ENCODE measurements around the gene CES5A.
"Not testable (repeated sequence)": the region's sequence is repeated elsewhere in the genome, so short reads cannot be mapped to it uniquely, and the experiment has no call there.

Gene CES5A

GRCh38 chr16:55810451-55810961 is 64.7 kb downstream of the CES5A start:
- H3K9me3 ChIP-seq (ENCODE audit: control insufficient read depth, insufficient read depth, low read length) = no peaks in the 10 kb centered on the region
- no peaks in the 10 kb centered on the region for H3K4me1 ChIP-seq (ENCODE audit: insufficient read depth, low read length)
- no peak overlapping the region for H3K9ac ChIP-seq (ENCODE audit: low read depth, low read length)
- no peaks in the 10 kb centered on the region for H3K36me3 ChIP-seq (ENCODE audit: insufficient read depth, low read length)

- H3K4me1 ChIP-seq (ENCODE audit: insufficient read depth, low read length) = no peaks in the 10 kb centered on the region
- H3K36me3 ChIP-seq (ENCODE audit: insufficient read depth, low read length) = no peaks in the 10 kb centered on the region
- H3K9me3 ChIP-seq (ENCODE audit: control insufficient read depth, insufficient read depth, low read length) = no peaks in the 10 kb centered on the region
- no peak overlapping the region for H3K9ac ChIP-seq (ENCODE audit: low read depth, low read length)
Measured at GRCh38 chr16:55809851-55810250, 65.3 kb downstream of the CES5A start.

- H3K9ac ChIP-seq (ENCODE audit: low read depth, low read length) = no peak overlapping the region
- H3K9me3 ChIP-seq (ENCODE audit: control insufficient read depth, insufficient read depth, low read length) = no peaks in the 10 kb centered on the region
- no peaks in the 10 kb centered on the region for H3K36me3 ChIP-seq (ENCODE audit: insufficient read depth, low read length)
- no peaks in the 10 kb centered on the region for H3K4me1 ChIP-seq (ENCODE audit: insufficient read depth, low read length)
Measured at GRCh38 chr16:55809386-55809785, 65.8 kb downstream of the CES5A start.

- not testable (repeated sequence) for H3K36me3 ChIP-seq (ENCODE audit: insufficient read depth, low read length); H3K9ac ChIP-seq (ENCODE audit: low read depth, low read length); H3K9me3 ChIP-seq (ENCODE audit: control insufficient read depth, insufficient read depth, low read length); H3K4me1 ChIP-seq (ENCODE audit: insufficient read depth, low read length)
Measured at GRCh38 chr16:55808286-55808685, 66.9 kb downstream of the CES5A start.

- H3K9ac ChIP-seq (ENCODE audit: low read depth, low read length); H3K9me3 ChIP-seq (ENCODE audit: control insufficient read depth, insufficient read depth, low read length); H3K36me3 ChIP-seq (ENCODE audit: insufficient read depth, low read length); H3K4me1 ChIP-seq (ENCODE audit: insufficient read depth, low read length): not testable (repeated sequence)
Measured at GRCh38 chr16:55805104-55805503, 70.1 kb downstream of the CES5A start.

- not testable (repeated sequence) for H3K9me3 ChIP-seq (ENCODE audit: control insufficient read depth, insufficient read depth, low read length); H3K4me1 ChIP-seq (ENCODE audit: insufficient read depth, low read length); H3K36me3 ChIP-seq (ENCODE audit: insufficient read depth, low read length)
Measured at GRCh38 chr16:55803681-55804080, 71.5 kb downstream of the CES5A start.

More at GRCh38 chr16:55803681-55804080, 71.5 kb downstream of the CES5A start:
- H3K9ac ChIP-seq (ENCODE audit: low read depth, low read length) = not testable (repeated sequence)
